B cell (primary cell): ENCODE data around the gene ADRB2.

Experiments
- EZH2 ChIP-seq: IDR thresholded peaks from 2 replicates; pipeline ENCODE4 v1.6.1; 2012; ENCODE audit warnings: borderline replicate concordance, low read depth, mild to moderate bottlenecking, moderate library complexity, low read length; ENCODE audit not compliant: insufficient read depth, poor library complexity, severe bottlenecking
- TF ChIP-seq, protein P1 (sequence below): fragments of 200-600 bp; IDR thresholded peaks from one replicate; pipeline ENCODE4 v1.8.0; 2022; ENCODE audit warnings: antibody characterized with exemption, mild to moderate bottlenecking

DNA sequence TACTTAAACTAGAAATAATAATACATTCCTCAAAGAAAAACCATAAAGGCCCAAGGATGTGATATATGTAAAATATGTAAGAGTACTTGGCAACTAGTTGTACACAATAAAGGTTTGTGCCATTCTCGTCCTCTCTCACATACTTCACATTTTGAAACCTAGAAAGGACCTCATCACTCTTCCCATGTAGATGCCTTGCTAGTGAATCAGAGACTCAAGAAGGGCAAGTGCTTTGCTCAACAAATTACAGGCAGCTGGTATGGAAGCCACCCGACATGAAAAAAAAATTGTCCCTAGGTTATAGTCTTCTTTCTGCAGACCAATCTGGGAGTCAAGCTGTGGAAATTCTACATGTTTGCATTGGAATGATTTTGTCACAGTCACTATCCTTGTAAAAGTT, 31.7 kb downstream of the ADRB2 start:
- TF ChIP-seq, protein P1, sequence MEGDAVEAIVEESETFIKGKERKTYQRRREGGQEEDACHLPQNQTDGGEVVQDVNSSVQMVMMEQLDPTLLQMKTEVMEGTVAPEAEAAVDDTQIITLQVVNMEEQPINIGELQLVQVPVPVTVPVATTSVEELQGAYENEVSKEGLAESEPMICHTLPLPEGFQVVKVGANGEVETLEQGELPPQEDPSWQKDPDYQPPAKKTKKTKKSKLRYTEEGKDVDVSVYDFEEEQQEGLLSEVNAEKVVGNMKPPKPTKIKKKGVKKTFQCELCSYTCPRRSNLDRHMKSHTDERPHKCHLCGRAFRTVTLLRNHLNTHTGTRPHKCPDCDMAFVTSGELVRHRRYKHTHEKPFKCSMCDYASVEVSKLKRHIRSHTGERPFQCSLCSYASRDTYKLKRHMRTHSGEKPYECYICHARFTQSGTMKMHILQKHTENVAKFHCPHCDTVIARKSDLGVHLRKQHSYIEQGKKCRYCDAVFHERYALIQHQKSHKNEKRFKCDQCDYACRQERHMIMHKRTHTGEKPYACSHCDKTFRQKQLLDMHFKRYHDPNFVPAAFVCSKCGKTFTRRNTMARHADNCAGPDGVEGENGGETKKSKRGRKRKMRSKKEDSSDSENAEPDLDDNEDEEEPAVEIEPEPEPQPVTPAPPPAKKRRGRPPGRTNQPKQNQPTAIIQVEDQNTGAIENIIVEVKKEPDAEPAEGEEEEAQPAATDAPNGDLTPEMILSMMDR = no peak
- no peak for TF ChIP-seq EZH2
